Measurements from ENCODE around the gene ASB17.
"Not testable (repeated sequence)": the region's sequence is repeated elsewhere in the genome, so short reads cannot be mapped to it uniquely, and the experiment has no call there.

ASB17 gene

DNA sequence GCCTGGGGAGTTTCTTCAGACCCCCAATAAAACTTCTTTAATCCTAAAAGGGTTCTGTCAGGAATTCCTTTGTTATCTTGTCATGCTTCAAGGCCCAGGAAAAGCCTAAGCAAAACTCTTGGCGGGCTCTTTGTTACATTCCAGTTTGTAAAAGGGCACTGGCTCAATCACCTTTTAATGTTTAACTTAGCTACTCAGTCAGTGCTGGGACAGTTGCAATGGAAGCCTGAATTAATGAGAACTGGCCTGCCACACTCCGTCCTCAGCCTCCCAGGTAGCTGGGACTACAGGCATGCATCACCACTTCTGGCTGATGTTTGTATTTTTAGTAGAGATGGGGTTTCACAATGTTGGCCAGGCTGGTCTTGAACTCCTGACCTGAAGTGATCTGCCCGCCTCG, 21.3 kb upstream of the ASB17 start:
- TF ChIP-seq, protein P1, sequence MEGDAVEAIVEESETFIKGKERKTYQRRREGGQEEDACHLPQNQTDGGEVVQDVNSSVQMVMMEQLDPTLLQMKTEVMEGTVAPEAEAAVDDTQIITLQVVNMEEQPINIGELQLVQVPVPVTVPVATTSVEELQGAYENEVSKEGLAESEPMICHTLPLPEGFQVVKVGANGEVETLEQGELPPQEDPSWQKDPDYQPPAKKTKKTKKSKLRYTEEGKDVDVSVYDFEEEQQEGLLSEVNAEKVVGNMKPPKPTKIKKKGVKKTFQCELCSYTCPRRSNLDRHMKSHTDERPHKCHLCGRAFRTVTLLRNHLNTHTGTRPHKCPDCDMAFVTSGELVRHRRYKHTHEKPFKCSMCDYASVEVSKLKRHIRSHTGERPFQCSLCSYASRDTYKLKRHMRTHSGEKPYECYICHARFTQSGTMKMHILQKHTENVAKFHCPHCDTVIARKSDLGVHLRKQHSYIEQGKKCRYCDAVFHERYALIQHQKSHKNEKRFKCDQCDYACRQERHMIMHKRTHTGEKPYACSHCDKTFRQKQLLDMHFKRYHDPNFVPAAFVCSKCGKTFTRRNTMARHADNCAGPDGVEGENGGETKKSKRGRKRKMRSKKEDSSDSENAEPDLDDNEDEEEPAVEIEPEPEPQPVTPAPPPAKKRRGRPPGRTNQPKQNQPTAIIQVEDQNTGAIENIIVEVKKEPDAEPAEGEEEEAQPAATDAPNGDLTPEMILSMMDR (IDR thresholded peaks at IDR 0.05; ENCODE audit: low read depth, low read length): no peak
- no peak for TF ChIP-seq EZH2phosphoT487 (IDR thresholded peaks at IDR 0.05; ENCODE audit: low read depth)

DNA sequence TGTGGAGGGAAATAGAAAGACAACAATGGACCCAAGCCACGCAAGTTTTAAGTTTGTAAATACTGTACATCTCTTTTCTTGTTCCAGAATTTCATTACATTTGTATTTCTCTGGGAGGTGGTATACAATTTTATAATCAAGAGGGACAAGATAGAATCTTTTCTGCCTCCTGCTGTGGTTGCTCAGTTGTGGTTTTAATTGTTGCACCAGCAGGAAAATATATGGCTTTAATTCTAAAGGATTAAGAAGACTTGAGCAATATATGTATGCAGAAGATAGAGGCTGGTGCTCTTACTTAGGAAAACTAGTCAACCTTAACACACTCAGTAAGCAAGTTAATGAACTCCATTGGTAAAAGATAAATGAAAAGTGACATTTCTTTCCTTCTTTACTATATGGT, 19.8 kb upstream of the ASB17 start:
- no peak overlapping the region for H3K27ac ChIP-seq (ENCODE audit: low read length)
- H3K27me3 ChIP-seq (ENCODE audit: low read depth, low read length): no peaks in the 10 kb centered on the region
- no peaks in the 10 kb centered on the region for H4K20me1 ChIP-seq (ENCODE audit: insufficient read depth, low read length)
- no peak overlapping the region for H3K4me2 ChIP-seq (ENCODE audit: low read length)
- no peaks in the 10 kb centered on the region for H3K9me3 ChIP-seq (ENCODE audit: insufficient read depth, low read length)
- H3K9ac ChIP-seq (ENCODE audit: low read length): no peak overlapping the region
- no peaks in the 10 kb centered on the region for H3K79me2 ChIP-seq (ENCODE audit: low read length)
- no peak overlapping the region for H2AFZ ChIP-seq (ENCODE audit: low read depth, low read length)
- H3K36me3 ChIP-seq (replicated peaks; ENCODE audit: low read depth, low read length): no peaks in the 10 kb centered on the region
- no peak for TF ChIP-seq EZH2phosphoT487 (IDR thresholded peaks at IDR 0.05; ENCODE audit: low read depth)
- TF ChIP-seq, protein P1 (IDR thresholded peaks at IDR 0.05; ENCODE audit: low read depth, low read length): no peak
- H3K4me3 ChIP-seq (ENCODE audit: low read length): no peak overlapping the region
- H3K4me1 ChIP-seq (ENCODE audit: low read length): no peaks in the 10 kb centered on the region

More for the DNA sequence above, 21.3 kb upstream of the ASB17 start:
- no peak overlapping the region for H3K27ac ChIP-seq (ENCODE audit: low read length)
- no peaks in the 10 kb centered on the region for H3K36me3 ChIP-seq (replicated peaks; ENCODE audit: low read depth, low read length)
- no peaks in the 10 kb centered on the region for H3K9me3 ChIP-seq (ENCODE audit: insufficient read depth, low read length)
- H3K4me1 ChIP-seq (ENCODE audit: low read length): no peaks in the 10 kb centered on the region
- H3K4me2 ChIP-seq (ENCODE audit: low read length): no peak overlapping the region
- H3K4me3 ChIP-seq (ENCODE audit: low read length): no peak overlapping the region
- no peak overlapping the region for H2AFZ ChIP-seq (ENCODE audit: low read depth, low read length)
- no peaks in the 10 kb centered on the region for H3K79me2 ChIP-seq (ENCODE audit: low read length)
- H3K9ac ChIP-seq (ENCODE audit: low read length): no peak overlapping the region
- H4K20me1 ChIP-seq (ENCODE audit: insufficient read depth, low read length): no peaks in the 10 kb centered on the region
- H3K27me3 ChIP-seq (ENCODE audit: low read depth, low read length): no peaks in the 10 kb centered on the region

DNA sequence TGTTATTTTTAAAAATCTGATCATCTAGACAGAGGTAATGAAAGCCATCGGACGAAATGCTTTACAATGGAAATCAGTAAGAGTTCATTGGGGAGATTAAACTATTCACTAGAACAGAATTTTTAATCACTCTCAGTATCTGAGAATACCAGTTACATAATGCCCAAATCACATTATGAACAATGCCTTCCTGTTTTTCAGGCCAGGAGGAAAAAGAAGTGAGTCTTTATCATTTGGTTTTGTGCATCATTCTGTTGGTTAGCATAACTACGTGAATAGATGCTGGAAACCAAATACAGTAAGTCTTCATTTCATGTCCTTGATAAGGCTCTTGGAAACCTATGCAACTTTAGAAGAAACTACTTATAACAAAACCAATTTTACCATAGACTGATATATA, 18.0 kb upstream of the ASB17 start:
- Histone ChIP-seq H3K4me2 (ENCODE audit: low read length) (no peak overlapping the region), H3K27me3 (ENCODE audit: low read depth, low read length) (no peaks in the 10 kb centered on the region), H3K9ac (ENCODE audit: low read length) (no peak overlapping the region), H3K79me2 (ENCODE audit: low read length) (no peaks in the 10 kb centered on the region), H4K20me1 (ENCODE audit: insufficient read depth, low read length) (no peaks in the 10 kb centered on the region), H2AFZ (ENCODE audit: low read depth, low read length) (no peak overlapping the region), H3K36me3 (replicated peaks; ENCODE audit: low read depth, low read length) (no peaks in the 10 kb centered on the region), H3K9me3 (ENCODE audit: insufficient read depth, low read length) (no peaks in the 10 kb centered on the region), H3K4me3 (ENCODE audit: low read length) (no peak overlapping the region), H3K4me1 (ENCODE audit: low read length) (no peaks in the 10 kb centered on the region), H3K27ac (ENCODE audit: low read length) (no peak overlapping the region)
- no peak for TF ChIP-seq EZH2phosphoT487 (IDR thresholded peaks at IDR 0.05; ENCODE audit: low read depth)
- TF ChIP-seq, protein P1 (IDR thresholded peaks at IDR 0.05; ENCODE audit: low read depth, low read length): no peak

DNA sequence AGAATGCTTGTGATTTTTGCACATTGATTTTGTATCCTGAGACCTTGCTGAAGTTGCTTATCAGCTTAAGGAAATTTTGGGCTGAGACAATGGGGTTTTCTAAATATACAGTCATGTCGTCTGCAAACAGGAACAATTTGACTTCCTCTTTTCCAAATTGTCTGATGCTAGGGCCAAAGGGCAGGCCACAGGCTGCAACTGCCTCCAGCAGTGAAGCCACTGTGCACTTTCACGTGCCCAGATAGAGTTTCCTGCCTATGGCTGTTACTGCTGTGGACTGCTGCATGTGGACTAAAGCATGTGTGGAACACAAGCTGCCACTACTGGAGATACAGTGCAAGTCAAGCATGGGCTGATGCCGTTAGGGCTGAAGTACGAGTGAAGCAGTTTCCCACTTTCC, 10.8 kb upstream of the ASB17 start:
- not testable (repeated sequence) for H3K4me2 ChIP-seq (ENCODE audit: low read length); H3K36me3 ChIP-seq (replicated peaks; ENCODE audit: low read depth, low read length)

DNA sequence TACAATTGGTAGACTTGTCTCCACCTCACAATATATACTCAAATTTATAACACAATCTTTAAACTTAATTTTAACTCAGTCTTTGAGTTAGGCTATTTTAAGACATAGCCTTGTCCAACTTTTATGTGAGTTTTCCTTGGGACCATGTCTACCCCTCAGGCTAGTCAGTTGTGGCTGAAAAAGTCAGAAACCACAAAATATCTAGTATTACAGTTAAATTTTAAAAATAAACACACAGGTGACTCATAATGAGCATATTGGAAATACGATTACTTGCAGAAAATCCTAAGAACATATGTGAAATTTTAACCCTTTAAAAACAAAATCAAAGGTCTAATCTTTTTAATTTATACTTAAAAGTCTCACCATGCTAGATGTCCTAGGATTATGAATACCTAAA, 4.8 kb upstream of the ASB17 start:
- Histone ChIP-seq H3K4me3 (ENCODE audit: low read length) (no peak overlapping the region), H2AFZ (ENCODE audit: low read depth, low read length) (no peak overlapping the region), H3K4me1 (ENCODE audit: low read length) (no peaks in the 10 kb centered on the region), H3K9me3 (ENCODE audit: insufficient read depth, low read length) (no peaks in the 10 kb centered on the region), H3K36me3 (replicated peaks; ENCODE audit: low read depth, low read length) (no peaks in the 10 kb centered on the region), H3K27me3 (ENCODE audit: low read depth, low read length) (no peaks in the 10 kb centered on the region), H3K27ac (ENCODE audit: low read length) (no peak overlapping the region), H3K4me2 (ENCODE audit: low read length) (no peak overlapping the region), H3K79me2 (ENCODE audit: low read length) (no peaks in the 10 kb centered on the region), H4K20me1 (ENCODE audit: insufficient read depth, low read length) (no peaks in the 10 kb centered on the region), H3K9ac (ENCODE audit: low read length) (no peak overlapping the region)
- TF ChIP-seq, protein P1 (IDR thresholded peaks at IDR 0.05; ENCODE audit: low read depth, low read length): no peak
- no peak for TF ChIP-seq EZH2phosphoT487 (IDR thresholded peaks at IDR 0.05; ENCODE audit: low read depth)

More for the DNA sequence above, 10.8 kb upstream of the ASB17 start:
- not testable (repeated sequence) for H3K4me1 ChIP-seq (ENCODE audit: low read length); H3K9ac ChIP-seq (ENCODE audit: low read length); H2AFZ ChIP-seq (ENCODE audit: low read depth, low read length); H4K20me1 ChIP-seq (ENCODE audit: insufficient read depth, low read length); H3K4me3 ChIP-seq (ENCODE audit: low read length); H3K79me2 ChIP-seq (ENCODE audit: low read length); H3K9me3 ChIP-seq (ENCODE audit: insufficient read depth, low read length); H3K27ac ChIP-seq (ENCODE audit: low read length); H3K27me3 ChIP-seq (ENCODE audit: low read depth, low read length)

Data from OCI-LY3 (cell line).